Body of pancreas (tissue), 4 donors: ENCODE measurements around the gene CHD6.

Source experiments
- POLR2A ChIP-seq, 3 donors: fragments of 450-650 bp; IDR thresholded peaks; one replicate each; pipeline ENCODE4 v1.6.1; 2016; ENCODE audit warnings: antibody characterized with exemption in 3 of 3, mild to moderate bottlenecking in 2 of 3
- TF ChIP-seq, protein P1 (sequence below), 7 experiments: fragments of 450-650 bp in 4 of 7; fragments of 200-600 bp in 3 of 7; sonication (generic) in 3 of 7; IDR thresholded peaks; one replicate each; pipeline ENCODE4 v1.5.1; 2016 to 2019; ENCODE audit warnings: antibody characterized with exemption in 7 of 7

DNA sequence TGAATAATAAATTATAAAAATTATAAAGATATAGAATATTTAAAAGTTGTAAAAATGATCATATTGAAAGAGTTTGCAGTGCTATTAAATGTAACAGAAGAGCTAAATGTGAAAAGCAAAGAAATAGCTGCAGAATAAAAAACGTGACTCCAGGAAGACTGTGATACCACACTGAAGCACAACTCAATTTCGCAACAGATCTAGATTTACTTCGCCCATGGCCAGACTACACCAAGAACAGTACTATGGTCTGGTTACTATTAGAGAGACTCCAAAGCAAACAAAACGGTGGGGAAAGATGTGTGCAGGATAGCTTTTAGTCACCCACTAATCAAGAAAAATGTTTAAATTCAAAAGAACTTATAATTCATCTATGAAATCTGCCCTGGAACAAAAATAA lies 1.9 kb downstream of the CHD6 start:
- TF ChIP-seq, protein P1, sequence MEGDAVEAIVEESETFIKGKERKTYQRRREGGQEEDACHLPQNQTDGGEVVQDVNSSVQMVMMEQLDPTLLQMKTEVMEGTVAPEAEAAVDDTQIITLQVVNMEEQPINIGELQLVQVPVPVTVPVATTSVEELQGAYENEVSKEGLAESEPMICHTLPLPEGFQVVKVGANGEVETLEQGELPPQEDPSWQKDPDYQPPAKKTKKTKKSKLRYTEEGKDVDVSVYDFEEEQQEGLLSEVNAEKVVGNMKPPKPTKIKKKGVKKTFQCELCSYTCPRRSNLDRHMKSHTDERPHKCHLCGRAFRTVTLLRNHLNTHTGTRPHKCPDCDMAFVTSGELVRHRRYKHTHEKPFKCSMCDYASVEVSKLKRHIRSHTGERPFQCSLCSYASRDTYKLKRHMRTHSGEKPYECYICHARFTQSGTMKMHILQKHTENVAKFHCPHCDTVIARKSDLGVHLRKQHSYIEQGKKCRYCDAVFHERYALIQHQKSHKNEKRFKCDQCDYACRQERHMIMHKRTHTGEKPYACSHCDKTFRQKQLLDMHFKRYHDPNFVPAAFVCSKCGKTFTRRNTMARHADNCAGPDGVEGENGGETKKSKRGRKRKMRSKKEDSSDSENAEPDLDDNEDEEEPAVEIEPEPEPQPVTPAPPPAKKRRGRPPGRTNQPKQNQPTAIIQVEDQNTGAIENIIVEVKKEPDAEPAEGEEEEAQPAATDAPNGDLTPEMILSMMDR (IDR thresholded peaks at IDR 0.05) = no peak
- TF ChIP-seq POLR2A (IDR thresholded peaks at IDR 0.05) = no peak
